Heart left ventricle (tissue), 16 donors: Measurements from ENCODE around the gene BIRC7. TPM values are rescaled to one million over a fixed set of nuclear protein-coding genes. Genes with fewer than 3 reads are reported as not detected.
A peak's percentile ranks its signal among the peaks of the same experiment; 100 is the strongest.

Experiments used
- ATAC-seq, 4 donors: fragments of 200-7000 bp; cut with Tn5 transposase; one replicate each; pipeline ENCODE4 v1.9.1; 2020 to 2022; ENCODE audit warnings: moderate library complexity in 4 of 4, mild to moderate bottlenecking in 3 of 4, moderate number of reproducible peaks in 1 of 4
- DNase-seq, 5 donors: peaks; one replicate each; pipeline ENCODE4 v3.0.0-alpha.2; 2020
- H3K27ac ChIP-seq, 12 donors: fragments of 200-600 bp; sonication (generic) in 4 of 12; one replicate each; pipeline versions ENCODE4 v1.5.0 to v1.8.0; 2016 to 2022; ENCODE audit warnings: mild to moderate bottlenecking in 2 of 12
- H3K27me3 ChIP-seq, 9 donors: fragments of 200-600 bp; sonication (generic) in 2 of 9; one replicate each; pipeline versions ENCODE4 v1.5.1 to v1.8.0; 2016 to 2022; ENCODE audit warnings: mild to moderate bottlenecking in 3 of 9
- H3K36me3 ChIP-seq, 9 donors: fragments of 200-600 bp; sonication (generic) in 2 of 9; one replicate each; pipeline versions ENCODE4 v1.5.0 to v1.8.0; 2018 to 2022; ENCODE audit warnings: mild to moderate bottlenecking in 2 of 9
- H3K4me1 ChIP-seq, 12 donors: fragments of 200-600 bp; sonication (generic) in 4 of 12; one replicate each; pipeline versions ENCODE4 v1.5.0 to v1.8.0; 2016 to 2022; ENCODE audit warnings: mild to moderate bottlenecking in 3 of 12
- H3K4me3 ChIP-seq, 12 donors: fragments of 200-600 bp; sonication (generic) in 4 of 12; one replicate each; pipeline versions ENCODE4 v1.5.0 to v1.8.0; 2017 to 2022; ENCODE audit warnings: mild to moderate bottlenecking in 9 of 12, moderate library complexity in 4 of 12
- H3K9me3 ChIP-seq, 12 donors: fragments of 200-600 bp; sonication (generic) in 4 of 12; one replicate each; pipeline versions ENCODE4 v1.5.0 to v1.8.0; 2016 to 2022; ENCODE audit warnings: mild to moderate bottlenecking in 1 of 12
- POLR2A ChIP-seq, 2 donors: fragments of 450-650 bp; IDR thresholded peaks; one replicate each; pipeline ENCODE4 v1.6.1; 2017; ENCODE audit warnings: antibody characterized with exemption in 2 of 2, mild to moderate bottlenecking in 2 of 2, moderate library complexity in 2 of 2
- WGBS, 4 donors: extraction: QIAGEN DNeasy Blood & Tissue Kit in 2 of 4; methylation state at CpG; one replicate each; pipeline versions ENCODE4 v1.1.5 to v1.1.7; 2013 to 2018; 5-methylcytosine and 5-hydroxymethylcytosine counted together
- intact Hi-C, 10 donors: fragments of 100-400 bp; cut with DNase I; formaldehyde crosslinking; loops; one replicate each; pipeline versions ENCODE4 v1.11.1 to v1.14.2; 2022
- polyA plus RNA-seq, 2 donors: library from polyadenylated mRNA; stranded (reverse); fragments of 200-250 nt; gene quantifications; one replicate each; pipeline ENCODE4 v1.2.3, GENCODE V29; 2013
- total RNA-seq, 9 donors: library from RNA; depleted of rRNA in 2 of 9; stranded (reverse); fragments of >200 nt in 2 of 9; fragmentation: NEBNext Ultra II Directional in 3 of 9; extraction: Animal tissue kit (Norgen Biotek cat#: 25700) in 3 of 9; gene quantifications; one replicate each; pipeline versions ENCODE4 v1.1.0 to v1.2.4, GENCODE V29; 2016 to 2023
- TF ChIP-seq, protein P1 (sequence below), 12 donors: fragments of 200-600 bp; sonication (generic) in 4 of 12; IDR thresholded peaks; one replicate each; pipeline versions ENCODE4 v1.5.0 to v1.8.0; 2018 to 2022; ENCODE audit warnings: antibody characterized with exemption in 12 of 12, mild to moderate bottlenecking in 5 of 12
- donor health status: ischemic (EF 13 %, LVEDD 7.1; RV severe dilation, severe dysfunction).
- donor health status: healthy with polysubstance abuse.
- donor health status: DM: no; HTN: yes; CAD: no.
- donor health status: DM: no; HTN: no; CAD: no.
- donor health status: ischemic (EF 25% LVEDD 6.9; RV normal size, moderate dysfunction).
- donor health status: ischemic (EF 25% LVEDD 5.7; RV mildly dilated, moderate dysfunction).
- donor health status: healthy.
- donor health status: DM: yes; HTN: yes; CAD: no.
- donor health status: ischemic (EF 35%, LVEDD 5.7; RV mildly dilated, moderate dysfunction).
- donor health status: nonischemic (EF 11% LVEDD 7.7; RV severe dilation, severe dysfunction).
- donor health status: DM: yes; HTN: yes; CAD: no.
- donor health status: PGD.
- donor health status: ischemic (EF 29% LVEDD 5.4; RV normal size, mild dysfunction).
- donor health status: nonischemic (EF 23%, LVEDD 6.1; RV moderate dilation, normal function).

Gene BIRC7
- total and polyA plus RNA-seq, 11 donors = 0.20 to 5.6 (median 0.50) TPM; not detected in 5

DNA sequence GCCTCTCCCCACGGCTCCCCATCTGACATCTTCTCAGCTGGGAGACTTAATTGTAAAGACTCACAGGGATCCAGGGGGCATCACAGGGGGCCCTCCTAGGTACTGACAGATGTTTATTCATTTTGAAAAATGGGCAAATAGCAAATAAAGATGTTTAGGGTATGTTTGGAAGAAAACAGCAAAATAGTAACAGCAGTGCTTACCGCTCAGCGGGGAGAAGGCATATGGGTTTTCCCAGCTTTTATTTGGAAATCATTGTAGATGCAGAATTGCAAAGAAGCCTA lies 2.7 kb upstream of the BIRC7 start:
- TF ChIP-seq, protein P1, sequence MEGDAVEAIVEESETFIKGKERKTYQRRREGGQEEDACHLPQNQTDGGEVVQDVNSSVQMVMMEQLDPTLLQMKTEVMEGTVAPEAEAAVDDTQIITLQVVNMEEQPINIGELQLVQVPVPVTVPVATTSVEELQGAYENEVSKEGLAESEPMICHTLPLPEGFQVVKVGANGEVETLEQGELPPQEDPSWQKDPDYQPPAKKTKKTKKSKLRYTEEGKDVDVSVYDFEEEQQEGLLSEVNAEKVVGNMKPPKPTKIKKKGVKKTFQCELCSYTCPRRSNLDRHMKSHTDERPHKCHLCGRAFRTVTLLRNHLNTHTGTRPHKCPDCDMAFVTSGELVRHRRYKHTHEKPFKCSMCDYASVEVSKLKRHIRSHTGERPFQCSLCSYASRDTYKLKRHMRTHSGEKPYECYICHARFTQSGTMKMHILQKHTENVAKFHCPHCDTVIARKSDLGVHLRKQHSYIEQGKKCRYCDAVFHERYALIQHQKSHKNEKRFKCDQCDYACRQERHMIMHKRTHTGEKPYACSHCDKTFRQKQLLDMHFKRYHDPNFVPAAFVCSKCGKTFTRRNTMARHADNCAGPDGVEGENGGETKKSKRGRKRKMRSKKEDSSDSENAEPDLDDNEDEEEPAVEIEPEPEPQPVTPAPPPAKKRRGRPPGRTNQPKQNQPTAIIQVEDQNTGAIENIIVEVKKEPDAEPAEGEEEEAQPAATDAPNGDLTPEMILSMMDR (IDR thresholded peaks at IDR 0.05) = no peak
- no peak for TF ChIP-seq POLR2A (IDR thresholded peaks at IDR 0.05)
- peaks cover 0 to 33% (median 8%) of the 10 kb centered on the region in 9 donors for H3K27me3 ChIP-seq
- H3K27ac ChIP-seq = no peak overlapping the region
- WGBS, 4 donors = 60 to 80% (median 67%) methylated on average over 3 of the region's 3 CpGs
- H3K4me3 ChIP-seq = no peak overlapping the region
- H3K36me3 ChIP-seq = no peaks in the 10 kb centered on the region
- peaks cover 0 to 11% (median 0%) of the 10 kb centered on the region in 12 donors for H3K4me1 ChIP-seq
- ATAC-seq (no peak), DNase-seq (no peak)
- intact Hi-C loops = loop anchor here in 3 of 10 donors (5.0 to 10.0 kb wide), 2 partner anchors 176 to 178 kb away; no protein-coding TSS in a partner anchor
- H3K9me3 ChIP-seq = no peaks in the 10 kb centered on the region

DNA sequence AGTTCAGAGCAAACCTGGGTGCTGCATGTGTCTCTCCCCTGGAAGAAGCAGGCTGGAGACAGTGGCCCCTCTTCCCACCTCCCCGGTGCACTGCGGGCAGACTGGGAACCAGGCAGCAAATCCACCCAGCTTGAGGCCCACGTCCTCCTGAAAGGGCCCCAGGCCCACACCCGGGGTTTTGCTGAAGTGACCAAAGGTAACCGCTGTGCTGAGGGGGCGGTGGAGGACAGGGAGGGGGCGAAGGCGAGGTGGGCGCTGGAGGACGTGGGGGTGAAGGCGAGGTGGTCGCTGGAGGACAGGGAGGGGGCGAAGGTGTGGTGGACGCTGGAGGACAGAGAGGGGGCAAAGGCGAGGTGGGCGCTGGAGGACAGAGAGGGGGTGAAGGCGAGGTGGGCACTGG lies 1.8 kb upstream of the BIRC7 start:
- no peak overlapping the region for H3K27ac ChIP-seq
- no peaks in the 10 kb centered on the region for H3K9me3 ChIP-seq
- H3K36me3 ChIP-seq = no peaks in the 10 kb centered on the region
- H3K4me3 ChIP-seq = no peak overlapping the region
- ATAC-seq (no peak), DNase-seq (no peak)
- H3K4me1 ChIP-seq = peaks cover 0 to 11% (median 0%) of the 10 kb centered on the region in 12 donors
- WGBS, 4 donors = 82 to 85% (median 83%) methylated on average over 17 of the region's 17 CpGs
- H3K27me3 ChIP-seq = peaks cover 0 to 33% (median 8%) of the 10 kb centered on the region in 9 donors
- TF ChIP-seq, protein P1 (IDR thresholded peaks at IDR 0.05) = no peak
- no peak for TF ChIP-seq POLR2A (IDR thresholded peaks at IDR 0.05)
- intact Hi-C loops = loop anchor here in 3 of 10 donors (5.0 to 10.0 kb wide), 2 partner anchors 177 to 179 kb away; no protein-coding TSS in a partner anchor

DNA sequence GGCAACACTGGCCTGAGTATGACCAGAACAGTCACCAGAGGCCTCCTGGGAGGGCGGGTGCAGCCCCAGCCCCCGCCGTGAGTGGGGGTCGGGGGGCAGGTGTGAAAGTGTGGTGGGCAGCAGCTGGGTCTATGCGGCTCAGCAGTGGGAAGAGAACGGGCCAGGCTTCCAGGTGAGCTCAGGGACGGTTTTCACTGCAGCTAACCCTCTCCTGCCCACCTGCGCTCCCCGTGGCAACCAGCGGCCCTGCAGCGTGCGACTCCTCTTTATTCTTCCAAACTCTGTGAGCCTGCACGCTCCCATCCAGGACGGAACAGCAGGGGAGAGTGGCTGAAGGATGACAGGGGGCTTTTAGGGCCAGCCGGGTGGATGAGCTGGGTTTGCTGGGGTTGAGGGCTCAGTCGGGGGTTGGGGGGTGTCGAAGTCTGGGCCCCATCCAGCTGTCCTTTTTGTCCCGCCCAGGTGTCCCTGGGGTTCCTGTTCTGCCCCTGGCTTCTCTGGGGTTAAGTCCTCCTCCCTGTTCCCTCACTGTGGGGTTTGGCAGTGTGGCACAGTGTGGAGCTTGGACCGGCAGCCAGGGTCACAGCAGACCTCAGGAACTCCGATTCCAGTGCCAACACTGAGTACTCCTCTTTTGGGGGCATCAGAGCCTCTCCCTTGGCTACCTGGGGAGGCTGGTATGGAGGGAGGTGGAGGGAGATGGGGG lies 859 bp upstream of the BIRC7 start:
- H3K4me3 ChIP-seq = no peak overlapping the region
- peaks cover 0 to 11% (median 0%) of the 10 kb centered on the region in 12 donors for H3K4me1 ChIP-seq
- TF ChIP-seq POLR2A (IDR thresholded peaks at IDR 0.05) = no peak
- TF ChIP-seq, protein P1 (IDR thresholded peaks at IDR 0.05) = peak in 7 of 12 donors; percentile 10 to 46 (median 23)
- DNase-seq = no peak
- H3K27ac ChIP-seq = no peak overlapping the region
- no peaks in the 10 kb centered on the region for H3K9me3 ChIP-seq
- peaks cover 0 to 33% (median 8%) of the 10 kb centered on the region in 9 donors for H3K27me3 ChIP-seq
- intact Hi-C loops = loop anchor here in 3 of 10 donors (5.0 to 10.0 kb wide), 2 partner anchors 178 to 180 kb away; no protein-coding TSS in a partner anchor
- 13 to 21% (median 14%) methylated on average over 11 to 20 of the region's 20 CpGs for WGBS, 4 donors
- no peak for ATAC-seq
- H3K36me3 ChIP-seq = no peaks in the 10 kb centered on the region

DNA sequence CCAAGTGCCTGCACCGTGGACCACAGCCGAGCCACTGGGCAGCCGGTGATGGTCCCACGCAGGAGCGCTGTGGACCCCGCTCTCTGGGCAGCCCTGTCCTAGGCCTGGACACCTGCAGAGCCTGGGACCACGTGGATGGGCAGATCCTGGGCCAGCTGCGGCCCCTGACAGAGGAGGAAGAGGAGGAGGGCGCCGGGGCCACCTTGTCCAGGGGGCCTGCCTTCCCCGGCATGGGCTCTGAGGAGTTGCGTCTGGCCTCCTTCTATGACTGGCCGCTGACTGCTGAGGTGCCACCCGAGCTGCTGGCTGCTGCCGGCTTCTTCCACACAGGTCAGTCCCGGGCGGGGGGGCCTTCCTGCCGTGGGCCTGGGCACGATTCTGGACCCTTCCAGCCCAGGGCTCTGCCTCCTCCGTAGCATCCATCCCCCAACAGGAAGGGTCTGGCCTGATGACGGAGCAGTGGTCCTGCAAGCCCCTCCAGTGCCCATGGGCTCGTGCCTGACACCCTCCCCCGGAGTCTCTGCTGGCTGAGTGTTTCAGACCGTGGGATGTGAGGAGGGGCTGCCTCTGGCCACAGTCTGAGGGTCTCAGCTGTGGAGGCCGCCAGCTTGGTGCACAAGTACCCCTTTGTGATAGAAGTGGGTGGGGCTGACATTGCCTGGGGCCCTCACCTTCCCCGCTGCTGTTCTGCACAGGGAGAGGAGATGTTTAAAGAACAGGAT lies 572 bp downstream of the BIRC7 start:
- Histone ChIP-seq H3K9me3 (no peaks in the 10 kb centered on the region), H3K27me3 (peaks cover 0 to 26% (median 5%) of the 10 kb centered on the region in 9 donors), H3K27ac (no peak overlapping the region), H3K4me1 (peaks cover 0 to 3% (median 0%) of the 10 kb centered on the region in 12 donors), H3K36me3 (no peaks in the 10 kb centered on the region), H3K4me3 (no peak overlapping the region)
- TF ChIP-seq, protein P1 (IDR thresholded peaks at IDR 0.05) = no peak
- no peak for TF ChIP-seq POLR2A (IDR thresholded peaks at IDR 0.05)
- ATAC-seq (no peak), DNase-seq (no peak)
- 81 to 85% (median 82%) methylated on average over 14 to 26 of the region's 26 CpGs for WGBS, 4 donors
- intact Hi-C loops = loop anchor here in 1 of 10 donors (10.0 kb wide), 1 partner anchor 181 kb away; no protein-coding TSS in a partner anchor
